Colonic mucosa (tissue), 4 donors: Measurements from ENCODE around the gene PSMD2. TPM values are rescaled to one million over a fixed set of nuclear protein-coding genes. Genes with fewer than 3 reads are reported as not detected.
A peak's percentile ranks its signal among the peaks of the same experiment; 100 is the strongest.

Experiments used
- DNase-seq: peaks from one replicate; pipeline ENCODE4 v3.0.0-alpha.2; 2020
- H3K27ac ChIP-seq: fragments of 200-600 bp; one replicate; pipeline ENCODE4 v1.8.0; 2021
- H3K27me3 ChIP-seq: fragments of 200-600 bp; one replicate; pipeline ENCODE4 v1.8.0; 2021
- H3K36me3 ChIP-seq: fragments of 200-600 bp; one replicate; pipeline ENCODE4 v1.8.0; 2021
- H3K4me1 ChIP-seq: fragments of 200-600 bp; one replicate; pipeline ENCODE4 v1.8.0; 2021; ENCODE audit warnings: mild to moderate bottlenecking
- H3K4me3 ChIP-seq: fragments of 200-600 bp; one replicate; pipeline ENCODE4 v1.8.0; 2021
- H3K9ac ChIP-seq, 2 donors: one replicate each; pipeline ENCODE4 v1.7.0; 2013; ENCODE audit warnings: control low read depth in 2 of 2, low read depth in 2 of 2, low read length in 2 of 2
- H3K9me3 ChIP-seq: fragments of 200-600 bp; one replicate; pipeline ENCODE4 v1.8.0; 2021
- intact Hi-C: fragments of 100-400 bp; cut with DNase I; formaldehyde crosslinking; loops from one replicate; pipeline ENCODE4 v1.14.1; 2022
- total RNA-seq, 2 donors: library from RNA; stranded (reverse); fragmentation: NEBNext Ultra II Directional in 1 of 2; extraction: Animal tissue kit (Norgen Biotek cat#: 25700) in 1 of 2; gene quantifications; one replicate each; pipeline ENCODE4 v1.2.1, GENCODE V29; 2021
- TF ChIP-seq, protein P1 (sequence below): fragments of 200-600 bp; IDR thresholded peaks from one replicate; pipeline ENCODE4 v1.8.0; 2022; ENCODE audit warnings: antibody characterized with exemption, mild to moderate bottlenecking
- donor health status: healthy.
- donor health status: DM: no; HTN: no; CAD: no.
- donor health status: DM: no; HTN: no; CAD: no.

Gene PSMD2
- total RNA-seq, 2 donors from 2014 or later: 166 to 298 TPM

DNA sequence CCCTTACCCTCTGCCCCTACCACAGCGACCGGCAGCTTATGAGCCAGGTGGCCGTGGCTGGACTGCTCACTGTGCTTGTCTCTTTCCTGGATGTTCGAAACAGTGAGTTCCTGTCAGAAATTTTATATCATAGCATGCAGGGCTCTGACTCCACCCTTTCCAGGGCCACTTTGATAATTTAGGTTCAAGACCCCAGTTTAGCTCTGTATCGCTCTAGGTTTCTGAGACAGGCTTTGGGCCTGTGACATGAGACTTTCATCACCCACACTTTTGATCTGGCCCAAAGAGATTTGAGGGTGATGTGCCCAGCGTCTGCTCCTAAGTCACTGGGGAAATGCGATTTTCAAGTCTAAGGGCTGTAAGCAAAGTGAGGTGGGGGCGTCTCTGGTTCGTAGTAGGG, 8.9 kb downstream of the PSMD2 start:
- peaks cover 19% of the 10 kb centered on the region for H3K36me3 ChIP-seq
- H3K4me3 ChIP-seq: no peak overlapping the region
- intact Hi-C loops: no loop called here
- no peaks in the 10 kb centered on the region for H3K27me3 ChIP-seq
- no peak overlapping the region for H3K27ac ChIP-seq
- no peaks in the 10 kb centered on the region for H3K4me1 ChIP-seq
- no peak overlapping the region for H3K9ac ChIP-seq
- DNase-seq: no peak
- no peaks in the 10 kb centered on the region for H3K9me3 ChIP-seq
- TF ChIP-seq, protein P1, sequence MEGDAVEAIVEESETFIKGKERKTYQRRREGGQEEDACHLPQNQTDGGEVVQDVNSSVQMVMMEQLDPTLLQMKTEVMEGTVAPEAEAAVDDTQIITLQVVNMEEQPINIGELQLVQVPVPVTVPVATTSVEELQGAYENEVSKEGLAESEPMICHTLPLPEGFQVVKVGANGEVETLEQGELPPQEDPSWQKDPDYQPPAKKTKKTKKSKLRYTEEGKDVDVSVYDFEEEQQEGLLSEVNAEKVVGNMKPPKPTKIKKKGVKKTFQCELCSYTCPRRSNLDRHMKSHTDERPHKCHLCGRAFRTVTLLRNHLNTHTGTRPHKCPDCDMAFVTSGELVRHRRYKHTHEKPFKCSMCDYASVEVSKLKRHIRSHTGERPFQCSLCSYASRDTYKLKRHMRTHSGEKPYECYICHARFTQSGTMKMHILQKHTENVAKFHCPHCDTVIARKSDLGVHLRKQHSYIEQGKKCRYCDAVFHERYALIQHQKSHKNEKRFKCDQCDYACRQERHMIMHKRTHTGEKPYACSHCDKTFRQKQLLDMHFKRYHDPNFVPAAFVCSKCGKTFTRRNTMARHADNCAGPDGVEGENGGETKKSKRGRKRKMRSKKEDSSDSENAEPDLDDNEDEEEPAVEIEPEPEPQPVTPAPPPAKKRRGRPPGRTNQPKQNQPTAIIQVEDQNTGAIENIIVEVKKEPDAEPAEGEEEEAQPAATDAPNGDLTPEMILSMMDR: no peak

DNA sequence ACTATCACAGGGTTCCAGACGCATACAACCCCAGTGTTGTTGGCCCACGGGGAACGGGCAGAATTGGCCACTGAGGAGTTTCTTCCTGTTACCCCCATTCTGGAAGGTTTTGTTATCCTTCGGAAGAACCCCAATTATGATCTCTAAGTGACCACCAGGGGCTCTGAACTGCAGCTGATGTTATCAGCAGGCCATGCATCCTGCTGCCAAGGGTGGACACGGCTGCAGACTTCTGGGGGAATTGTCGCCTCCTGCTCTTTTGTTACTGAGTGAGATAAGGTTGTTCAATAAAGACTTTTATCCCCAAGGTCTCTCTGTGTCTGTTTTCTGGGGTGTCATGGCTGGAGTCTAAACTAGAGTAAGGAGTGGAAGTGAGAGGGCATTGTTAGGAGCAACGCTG, 9.7 kb downstream of the PSMD2 start:
- Histone ChIP-seq H3K9me3 (no peaks in the 10 kb centered on the region), H3K36me3 (peaks cover 18% of the 10 kb centered on the region), H3K9ac (no peak overlapping the region), H3K27me3 (no peaks in the 10 kb centered on the region), H3K27ac (no peak overlapping the region), H3K4me1 (no peaks in the 10 kb centered on the region), H3K4me3 (no peak overlapping the region)
- no peak for DNase-seq
- intact Hi-C loops: no loop called here
- TF ChIP-seq, protein P1: no peak

DNA sequence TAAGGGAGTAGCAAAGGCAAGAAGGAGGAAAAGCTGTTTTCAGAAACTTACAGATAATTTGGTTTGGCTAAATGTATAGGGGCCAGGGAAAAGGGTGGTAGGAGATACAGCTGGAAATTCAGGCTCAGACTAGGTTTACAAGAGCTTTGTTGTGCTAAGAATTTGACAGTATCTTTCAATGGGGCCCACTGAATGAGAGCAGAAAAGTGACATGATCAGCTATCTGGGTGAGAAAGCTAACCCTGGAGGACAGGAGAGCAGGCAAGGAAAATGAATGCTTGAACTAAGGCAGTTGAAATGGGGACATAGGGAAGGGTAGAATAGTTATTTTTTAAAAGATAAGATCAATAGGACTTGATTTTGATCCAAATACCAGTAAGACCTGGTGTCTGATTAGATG, 12.6 kb downstream of the PSMD2 start:
- intact Hi-C loops: no loop called here
- Histone ChIP-seq H3K9me3 (no peaks in the 10 kb centered on the region), H3K36me3 (peaks cover 8% of the 10 kb centered on the region), H3K4me1 (peaks cover under 1% of the 10 kb centered on the region), H3K27ac (no peak overlapping the region), H3K9ac (no peak overlapping the region), H3K27me3 (no peaks in the 10 kb centered on the region), H3K4me3 (no peak overlapping the region)
- DNase-seq: no peak
- TF ChIP-seq, protein P1: no peak

DNA sequence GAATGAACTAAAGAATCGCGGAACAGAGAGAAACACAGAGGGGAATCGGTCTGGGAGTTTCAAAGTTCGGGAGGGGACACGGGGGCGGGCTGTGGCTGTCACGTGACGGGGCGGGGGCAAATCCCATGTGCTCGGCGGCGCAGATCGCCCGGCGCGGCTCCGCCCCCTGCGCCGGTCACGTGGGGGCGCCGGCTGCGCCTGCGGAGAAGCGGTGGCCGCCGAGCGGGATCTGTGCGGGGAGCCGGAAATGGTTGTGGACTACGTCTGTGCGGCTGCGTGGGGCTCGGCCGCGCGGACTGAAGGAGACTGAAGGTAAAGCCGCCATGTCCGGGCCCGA, 15.3 kb downstream of the PSMD2 start, which contains the start of gene EIF4G1:
EIF4G1 (plus strand) TSS at position 244 of the 337 bp plus-strand sequence. CDS start 1,191 bp downstream, outside the sequence.
- intact Hi-C loops: no loop called here
- H3K4me1 ChIP-seq: peaks cover 11% of the 10 kb centered on the region

DNA sequence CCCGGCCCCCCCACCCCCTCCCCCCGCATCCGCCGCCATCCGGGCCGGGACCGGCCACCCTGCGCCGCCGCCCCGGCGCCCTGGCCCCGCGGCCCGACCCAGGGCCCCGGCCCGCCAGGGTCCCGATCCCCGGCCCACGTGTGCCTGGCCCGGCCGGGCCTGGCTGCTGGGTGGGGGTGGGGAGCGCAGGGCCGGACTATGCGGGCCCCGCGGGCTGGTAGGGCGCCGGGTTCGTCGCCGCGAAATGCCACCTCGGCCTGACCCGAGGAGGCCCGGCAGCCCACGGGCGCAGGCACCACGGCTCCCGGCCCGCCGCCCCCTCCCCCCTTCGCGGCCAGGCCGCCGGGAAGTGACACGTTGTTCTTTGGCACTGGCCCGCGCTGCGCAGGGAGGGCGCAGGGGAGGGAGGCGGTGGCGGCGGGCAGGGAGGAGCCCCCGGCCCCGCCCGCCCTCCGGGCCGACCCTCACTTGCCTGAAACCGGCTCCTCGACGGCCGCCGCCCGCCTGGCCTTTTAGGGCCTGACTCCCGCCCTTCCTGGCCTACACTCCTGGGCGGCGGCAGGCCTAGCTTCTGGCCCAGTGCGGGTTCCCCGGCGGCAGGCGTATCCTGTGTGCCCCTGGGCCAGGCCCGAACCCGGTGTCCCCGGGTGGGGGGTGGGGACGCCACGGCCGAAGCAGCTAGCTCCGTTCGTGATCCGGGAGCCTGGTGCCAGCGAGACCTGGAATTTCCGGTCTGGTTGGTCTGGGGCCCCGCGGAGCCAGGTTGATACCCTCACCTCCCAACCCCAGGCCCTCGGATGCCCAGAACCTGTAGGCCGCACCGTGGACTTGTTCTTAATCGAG, 15.9 kb downstream of the PSMD2 start:
- intact Hi-C loops: no loop called here
- TF ChIP-seq, protein P1: no peak
- Histone ChIP-seq H3K27me3 (no peaks in the 10 kb centered on the region), H3K4me1 (peaks cover 15% of the 10 kb centered on the region), H3K36me3 (no peaks in the 10 kb centered on the region), H3K27ac (peak overlapping the region; percentile 86), H3K4me3 (peak overlapping the region; percentile 66), H3K9ac (peak overlapping the region; percentile 96 to 97), H3K9me3 (no peaks in the 10 kb centered on the region)
- peak; percentile 79 for DNase-seq

More for the DNA sequence above, 15.3 kb downstream of the PSMD2 start, which contains the start of gene EIF4G1:
- peak; percentile 95 for DNase-seq
- TF ChIP-seq, protein P1: no peak
- Histone ChIP-seq H3K36me3 (no peaks in the 10 kb centered on the region), H3K9ac (peak within 1 kb of the TSS; percentile 96 to 97), H3K27ac (peak within 1 kb of the TSS; percentile 86), H3K27me3 (no peaks in the 10 kb centered on the region), H3K9me3 (no peaks in the 10 kb centered on the region), H3K4me3 (peak within 1 kb of the TSS; percentile 66)
